ENCODE data around the gene GALNT16. TPM values are rescaled to one million over a fixed set of nuclear protein-coding genes. Genes with fewer than 3 reads are reported as not detected.

GALNT16 gene
- total RNA-seq, 1 experiment from 2014 or later, result 0.33 TPM

- Histone ChIP-seq H3K9ac (ENCODE audit: low read length) (no peak overlapping the region), H4K20me1 (ENCODE audit: low read length) (no peaks in the 10 kb centered on the region), H3K4me3 (ENCODE audit: low read length) (no peak overlapping the region), H3K4me1 (ENCODE audit: insufficient read depth, low read length) (no peaks in the 10 kb centered on the region), H3K27me3 (ENCODE audit: low read length) (no peaks in the 10 kb centered on the region), H3K27ac (ENCODE audit: low read length) (no peak overlapping the region), H3K9me2 (replicated peaks; ENCODE audit: low read length) (no peaks in the 10 kb centered on the region), H3K79me2 (ENCODE audit: low read length) (no peaks in the 10 kb centered on the region), H2AFZ (ENCODE audit: low read length) (no peak overlapping the region), H3K36me3 (ENCODE audit: low read depth, low read length) (no peaks in the 10 kb centered on the region), H3K4me2 (ENCODE audit: low read length) (no peak overlapping the region), H3F3A (ENCODE audit: low read length, unreplicated experiment) (no peaks in the 10 kb centered on the region), H3K9me3 (ENCODE audit: low read length) (no peaks in the 10 kb centered on the region)
- DNase-seq, result peak; percentile 31
- TF ChIP-seq EZH2 (IDR thresholded peaks at IDR 0.05; ENCODE audit: low read length, unreplicated experiment), result no peak
- TF ChIP-seq EZH2phosphoT487 (IDR thresholded peaks at IDR 0.05; ENCODE audit: borderline replicate concordance, low read length), result no peak
- TF ChIP-seq CTCF (conservative IDR thresholded peaks at IDR 0.05; ENCODE audit: low read depth, low read length), result no peak
- ChIA-PET CTCF (interaction anchor here (0.5 to 1.3 kb wide), 17 partner anchors 10 to 158 kb away, joined by 3 to 12 read pairs (median 3); no protein-coding TSS in a partner anchor), POLR2A (ENCODE audit: unreplicated experiment) (interaction anchor here (0.6 to 0.7 kb wide), 2 partner anchors 43 to 56 kb away, joined by 3 to 5 read pairs; no protein-coding TSS in a partner anchor)
- no TSS peak for BruUV-seq (replicated peaks)
- intact Hi-C loops (cut with micrococcal nuclease), result loop anchor here (1.0 to 2.0 kb wide), 2 partner anchors 45 to 158 kb away; no protein-coding TSS in a partner anchor
- ATAC-seq, result peak; percentile 72
Measured at GRCh38 chr14:69287098-69288010, 27.4 kb downstream of the GALNT16 start.

- no peak overlapping the region for H2AFZ ChIP-seq (ENCODE audit: low read length)
- no peaks in the 10 kb centered on the region for H3F3A ChIP-seq (ENCODE audit: low read length, unreplicated experiment)
- BruUV-seq (replicated peaks), result no TSS peak
- H4K20me1 ChIP-seq (ENCODE audit: low read length), result no peaks in the 10 kb centered on the region
- ATAC-seq (peak; percentile 74), DNase-seq (peak; percentile 47)
- H3K79me2 ChIP-seq (ENCODE audit: low read length), result no peaks in the 10 kb centered on the region
- no peaks in the 10 kb centered on the region for H3K9me2 ChIP-seq (replicated peaks; ENCODE audit: low read length)
- H3K36me3 ChIP-seq (ENCODE audit: low read depth, low read length), result no peaks in the 10 kb centered on the region
- H3K9ac ChIP-seq (ENCODE audit: low read length), result no peak overlapping the region
- H3K4me2 ChIP-seq (ENCODE audit: low read length), result no peak overlapping the region
- no peak overlapping the region for H3K27ac ChIP-seq (ENCODE audit: low read length)
- no peak for TF ChIP-seq EZH2 (IDR thresholded peaks at IDR 0.05; ENCODE audit: low read length, unreplicated experiment)
- TF ChIP-seq EZH2phosphoT487 (IDR thresholded peaks at IDR 0.05; ENCODE audit: borderline replicate concordance, low read length), result no peak
- peak; percentile 48; the same call in 1 of the 2 replicates for TF ChIP-seq CTCF (conservative IDR thresholded peaks at IDR 0.05; ENCODE audit: low read depth, low read length)
- no peaks in the 10 kb centered on the region for H3K4me1 ChIP-seq (ENCODE audit: insufficient read depth, low read length)
- H3K4me3 ChIP-seq (ENCODE audit: low read length), result no peak overlapping the region
- POLR2A ChIA-PET (ENCODE audit: unreplicated experiment), result interaction anchor here (0.7 kb wide), 1 partner anchor 55 kb away, joined by 5 read pairs; no protein-coding TSS in a partner anchor
- CTCF ChIA-PET, result interaction anchor here (0.5 to 1.3 kb wide), 16 partner anchors 9 to 159 kb away, joined by 3 to 12 read pairs (median 4); no protein-coding TSS in a partner anchor
- intact Hi-C loops (cut with micrococcal nuclease), result loop anchor here (1.0 to 2.0 kb wide), 2 partner anchors 45 to 159 kb away; no protein-coding TSS in a partner anchor
- H3K9me3 ChIP-seq (ENCODE audit: low read length), result no peaks in the 10 kb centered on the region
- no peaks in the 10 kb centered on the region for H3K27me3 ChIP-seq (ENCODE audit: low read length)
Measured at GRCh38 chr14:69288011-69288771, 28.2 kb downstream of the GALNT16 start.

Data from PC-3 (cell line).